CD4-positive, alpha-beta T cell treated with Interleukin-1 beta for 1 hour (primary cell): Measurements from ENCODE around the gene ITPKB.
"Not testable (repeated sequence)": the region's sequence is repeated elsewhere in the genome, so short reads cannot be mapped to it uniquely, and the experiment has no call there.

Source experiments
- DNase-seq, 2 donors: peaks; one replicate each; pipeline ENCODE4 v3.0.0-alpha.2; 2020 to 2022

Gene ITPKB

DNA sequence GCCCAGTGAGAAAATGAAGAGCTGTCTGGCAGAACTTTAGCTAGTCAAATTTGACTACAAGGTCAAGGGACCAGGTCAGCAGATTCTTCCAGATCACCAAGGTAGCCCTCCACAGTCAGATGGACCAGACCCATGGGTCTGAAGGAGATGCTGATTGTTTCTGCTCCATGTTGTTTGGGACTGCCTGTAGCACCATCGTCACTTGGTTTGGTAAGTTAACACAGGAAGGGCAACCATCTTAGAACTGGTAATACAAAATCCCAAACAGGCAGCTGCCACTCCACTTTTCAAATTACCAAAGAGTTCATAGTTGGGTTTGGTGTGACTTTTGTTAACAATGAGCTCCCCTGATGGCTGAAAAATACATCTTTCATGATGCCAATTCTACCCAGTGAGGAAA lies 9.0 kb downstream of the ITPKB start:
- no peak for DNase-seq

GRCh38 chr1:226728448-226728847 lies 10.6 kb downstream of the ITPKB start:
- no peak for DNase-seq

GRCh38 chr1:226725897-226726267 lies 13.2 kb downstream of the ITPKB start:
- DNase-seq: no peak

DNA sequence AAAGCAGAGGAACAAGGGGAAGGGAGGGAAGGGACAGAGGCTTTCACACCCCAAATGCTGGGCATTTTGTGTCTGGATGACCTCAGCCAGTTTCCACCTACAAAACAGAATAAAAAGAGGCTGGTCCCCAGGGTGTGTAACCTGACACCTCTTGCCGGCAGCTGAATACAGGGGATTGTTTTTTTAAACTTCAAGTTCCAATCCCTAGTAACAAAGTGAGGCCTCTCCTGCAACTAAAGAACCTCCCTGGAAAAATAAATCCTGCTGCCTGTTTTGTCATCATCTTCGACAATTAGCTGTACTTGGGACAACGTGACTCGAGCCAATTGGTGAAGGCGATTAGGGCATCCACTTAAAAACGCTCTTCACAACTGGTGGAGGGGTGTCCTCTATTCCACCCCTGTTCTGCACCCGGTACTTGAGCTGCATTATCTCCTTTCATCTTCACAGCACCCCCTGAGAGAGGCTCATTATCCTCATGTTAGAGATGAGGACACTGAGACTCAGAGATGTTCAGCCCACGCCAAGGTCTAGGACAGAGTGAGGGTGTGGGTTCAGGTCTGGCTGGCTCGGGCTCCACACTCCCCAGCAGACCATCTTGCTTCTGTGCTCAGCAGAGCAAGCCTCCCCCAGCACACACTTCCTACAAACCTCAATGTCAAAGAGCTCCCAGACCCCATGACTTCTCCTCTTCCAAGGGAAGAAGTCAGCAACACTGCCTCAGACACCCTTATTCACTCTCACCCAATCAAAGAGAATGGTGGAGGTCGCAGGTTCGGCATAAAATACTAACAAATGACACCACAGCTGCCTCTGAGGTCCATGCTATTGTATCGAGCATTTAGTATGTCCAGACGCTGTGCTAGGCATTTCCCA lies 15.2 kb downstream of the ITPKB start:
- no peak for DNase-seq

GRCh38 chr1:226722901-226723656 lies 16.0 kb downstream of the ITPKB start:
- no peak for DNase-seq

DNA sequence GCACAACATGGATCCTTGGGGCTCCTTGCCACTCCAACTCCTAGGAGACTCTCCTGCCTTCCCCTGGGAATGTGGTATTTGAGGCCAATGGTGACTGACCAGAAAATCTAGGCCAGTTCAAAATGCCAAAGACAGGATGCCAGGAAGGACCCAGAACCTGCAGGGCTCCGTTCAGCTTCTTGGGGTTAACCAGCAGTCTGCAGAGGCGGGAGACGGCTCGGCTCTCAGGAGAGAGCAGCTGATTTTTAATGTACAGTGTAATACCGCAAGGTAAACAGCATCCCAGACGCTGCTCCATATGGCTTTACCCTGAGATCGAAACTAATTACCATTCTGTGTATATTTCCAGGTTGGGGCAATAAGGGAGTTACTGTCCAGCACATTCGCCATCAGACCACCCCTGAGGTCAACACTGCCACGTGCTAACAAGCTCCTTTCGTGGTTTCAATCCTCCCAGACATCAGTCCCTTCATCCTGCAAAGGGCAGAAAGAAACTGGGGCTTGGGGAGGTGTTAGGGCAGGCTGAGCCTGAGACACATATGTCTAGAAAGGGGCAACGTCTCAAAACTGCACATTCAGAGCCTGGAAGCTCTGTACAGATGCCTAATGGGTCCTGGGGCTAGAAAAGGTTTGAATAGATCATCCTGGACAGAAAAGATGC lies 16.7 kb downstream of the ITPKB start:
- no peak for DNase-seq

DNA sequence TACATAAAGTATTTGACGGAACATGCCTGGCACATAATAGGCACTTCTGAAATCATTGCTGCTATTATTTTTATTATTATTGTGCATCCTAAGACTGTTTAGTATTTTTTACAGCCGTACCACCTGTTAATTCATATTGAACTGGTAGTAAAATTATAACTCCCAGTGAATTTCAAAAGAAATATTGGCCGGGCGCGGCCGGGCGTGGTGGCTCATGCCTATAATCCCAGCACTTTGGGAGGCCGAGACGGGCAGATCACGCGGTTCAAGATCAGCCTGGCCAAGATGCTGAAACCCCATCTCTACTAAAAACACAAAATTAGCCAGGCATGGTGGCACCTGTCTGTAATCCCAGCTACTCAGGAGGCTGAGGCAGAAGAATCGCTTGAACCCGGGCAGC lies 18.5 kb downstream of the ITPKB start:
- not testable (repeated sequence) for DNase-seq

GRCh38 chr1:226719596-226720387 lies 19.3 kb downstream of the ITPKB start:
- DNase-seq: no peak

GRCh38 chr1:226717256-226717909 lies 21.7 kb downstream of the ITPKB start:
- peak in 1 of 2 donors; percentile 57 for DNase-seq

- DNase-seq: no peak
Measured at GRCh38 chr1:226716577-226716976, 22.5 kb downstream of the ITPKB start.

- DNase-seq: no peak
Measured at GRCh38 chr1:226714148-226714547, 24.9 kb downstream of the ITPKB start.

DNA sequence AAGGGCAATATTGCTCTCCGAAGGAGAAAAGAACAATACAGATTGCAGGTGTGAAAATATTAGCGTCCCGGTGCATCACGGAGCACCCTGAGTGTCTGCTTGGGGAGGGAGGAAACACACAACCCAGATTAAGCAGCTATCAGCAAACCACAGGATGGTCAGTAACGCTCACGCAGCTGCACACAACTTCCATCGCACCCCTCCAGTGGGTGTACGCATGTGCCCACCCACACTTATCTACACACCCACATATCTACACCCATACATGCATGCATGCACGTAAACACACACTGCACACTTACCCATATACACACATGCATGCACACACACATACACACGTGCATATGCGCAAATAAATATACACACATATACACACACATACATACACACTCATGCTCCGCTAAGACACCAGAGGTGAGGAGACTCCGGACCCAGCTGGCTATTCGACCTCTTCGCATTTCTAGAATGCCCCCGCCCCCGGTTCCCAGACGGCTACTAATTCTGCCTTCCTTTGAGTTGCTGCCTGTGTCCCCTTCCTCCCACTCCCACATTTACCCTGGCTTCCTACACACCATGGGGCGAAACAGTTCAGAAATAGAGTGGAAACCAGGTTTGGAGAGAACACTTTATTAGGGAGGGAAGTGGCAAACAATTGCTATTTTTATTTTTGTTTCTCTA lies 26.2 kb downstream of the ITPKB start:
- DNase-seq: no peak

- peak; percentile 35 to 60 for DNase-seq
Measured at GRCh38 chr1:226711976-226712741, 26.9 kb downstream of the ITPKB start.

DNA sequence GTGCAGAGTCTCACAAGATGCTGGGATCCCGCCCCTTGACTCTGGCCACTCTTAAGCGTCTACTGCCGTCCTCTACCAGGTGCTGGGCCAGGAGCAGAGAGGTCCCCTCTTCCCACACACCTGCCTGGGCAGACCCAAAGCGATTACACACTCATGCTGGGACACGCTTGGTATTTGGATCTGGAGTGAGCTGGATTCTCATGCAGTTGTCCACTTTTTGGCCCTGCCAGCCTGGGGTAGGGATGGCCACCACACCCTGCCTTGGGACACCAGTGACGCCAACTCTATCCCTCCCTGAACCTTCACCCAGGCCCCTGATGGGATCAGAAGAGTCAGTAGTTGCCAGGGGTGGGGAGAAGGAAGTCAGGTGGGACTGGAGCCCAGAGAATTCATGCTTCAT lies 28.6 kb downstream of the ITPKB start:
- DNase-seq: no peak

DNA sequence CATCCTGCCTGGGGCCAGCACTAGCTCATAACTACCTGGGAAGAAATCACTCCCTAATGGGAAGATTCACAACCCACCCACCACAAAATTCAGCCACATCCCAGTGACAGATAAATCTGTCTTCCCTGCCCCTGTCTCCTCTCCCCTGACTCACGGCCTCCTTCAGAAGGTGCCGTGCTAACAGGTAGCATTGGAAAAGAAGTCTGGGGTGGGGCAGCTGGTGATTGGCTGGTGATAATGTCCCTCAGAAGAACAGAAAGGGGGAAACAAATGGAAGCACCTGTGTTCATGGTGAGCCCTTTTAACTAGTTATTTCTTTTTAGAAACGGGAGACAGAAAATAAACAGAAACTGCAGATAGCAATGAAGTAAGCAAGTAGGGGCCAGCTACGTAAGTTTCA lies 29.1 kb downstream of the ITPKB start:
- no peak for DNase-seq

GRCh38 chr1:226708967-226709396 lies 30.1 kb downstream of the ITPKB start:
- no peak for DNase-seq

DNA sequence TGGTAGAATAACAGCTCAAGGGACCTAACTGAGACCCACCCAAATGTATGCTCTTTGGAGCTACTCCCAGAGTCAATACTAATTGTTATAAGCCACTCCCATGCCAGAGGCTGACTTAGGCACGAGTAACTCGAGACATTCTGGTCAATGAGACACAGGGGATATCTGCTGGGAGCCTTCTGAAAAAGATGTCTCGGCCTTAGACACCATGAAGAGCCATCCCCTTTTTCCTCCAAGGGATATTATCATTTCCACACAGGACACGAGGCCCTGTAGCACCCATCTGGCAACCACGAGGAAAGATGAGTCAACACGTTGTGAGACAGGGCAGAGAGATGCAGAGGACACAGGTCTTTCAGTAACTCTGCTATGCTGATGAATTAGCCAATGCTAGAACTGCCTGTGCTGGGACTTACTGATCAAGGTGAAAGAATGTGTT lies 30.7 kb downstream of the ITPKB start:
- no peak for DNase-seq

DNA sequence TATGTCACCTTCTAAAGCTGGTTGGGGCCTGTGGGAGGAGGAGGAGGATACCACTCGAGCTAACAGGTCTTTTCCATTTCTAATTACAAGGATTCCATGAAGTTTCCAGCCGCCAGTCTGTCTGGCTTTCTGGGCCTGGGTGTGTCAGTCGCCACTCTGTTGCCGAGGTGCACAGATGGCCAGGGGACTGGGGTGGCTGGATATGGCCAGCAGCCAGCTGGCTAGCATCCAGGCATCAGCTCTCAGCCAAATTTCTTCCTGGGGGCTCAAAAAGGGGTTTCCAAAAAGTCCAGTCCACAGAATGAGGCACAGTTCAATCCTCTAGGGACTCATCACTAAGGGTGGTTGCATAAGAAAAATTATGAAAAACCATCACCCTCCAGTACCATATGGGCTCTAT lies 32.4 kb downstream of the ITPKB start:
- DNase-seq: no peak

GRCh38 chr1:226704169-226704937 lies 34.7 kb downstream of the ITPKB start:
- no peak for DNase-seq
